Parathyroid adenoma (tissue), 2 donors: ENCODE data around the gene ZNF277.

Experiments used
- H2AFZ ChIP-seq: fragments of 300-600 bp; sonication (generic); one replicate; pipeline ENCODE4 v1.7.0; 2017; ENCODE audit warnings: antibody characterized with exemption, mild to moderate bottlenecking
- H3K27ac ChIP-seq: fragments of 300-600 bp; sonication (generic); one replicate; pipeline ENCODE4 v1.7.0; 2017
- H3K27me3 ChIP-seq: fragments of 300-600 bp; sonication (generic); one replicate; pipeline ENCODE4 v1.7.0; 2017; ENCODE audit warnings: low read length; ENCODE audit not compliant: control insufficient read depth, insufficient read depth
- H3K36me3 ChIP-seq: fragments of 300-600 bp; sonication (generic); one replicate; pipeline ENCODE4 v1.7.0; 2017; ENCODE audit warnings: low read length; ENCODE audit not compliant: control insufficient read depth, insufficient read depth
- H3K4me1 ChIP-seq: fragments of 300-600 bp; sonication (generic); one replicate; pipeline ENCODE4 v1.7.0; 2017; ENCODE audit warnings: control low read depth
- H3K4me2 ChIP-seq: fragments of 300-600 bp; sonication (generic); one replicate; pipeline ENCODE4 v1.7.0; 2017; ENCODE audit warnings: low read length
- H3K4me3 ChIP-seq: fragments of 300-600 bp; sonication (generic); one replicate; pipeline ENCODE4 v1.7.0; 2017; ENCODE audit warnings: low read depth, low read length
- H3K79me2 ChIP-seq: fragments of 300-600 bp; sonication (generic); one replicate; pipeline ENCODE4 v1.7.0; 2017; ENCODE audit warnings: control low read depth
- H3K9ac ChIP-seq: fragments of 300-600 bp; sonication (generic); one replicate; pipeline ENCODE4 v1.7.0; 2017; ENCODE audit warnings: mild to moderate bottlenecking
- H3K9me3 ChIP-seq: fragments of 300-600 bp; sonication (generic); one replicate; pipeline ENCODE4 v1.7.0; 2017; ENCODE audit warnings: low read length; ENCODE audit not compliant: control insufficient read depth
- TF ChIP-seq, protein P1 (sequence below): fragments of 300-600 bp; sonication (generic); IDR thresholded peaks from one replicate; pipeline ENCODE4 v1.7.0; 2017; ENCODE audit warnings: antibody characterized with exemption, mild to moderate bottlenecking
- donor health status: primary hyperparathyroidism.

ZNF277 gene

DNA sequence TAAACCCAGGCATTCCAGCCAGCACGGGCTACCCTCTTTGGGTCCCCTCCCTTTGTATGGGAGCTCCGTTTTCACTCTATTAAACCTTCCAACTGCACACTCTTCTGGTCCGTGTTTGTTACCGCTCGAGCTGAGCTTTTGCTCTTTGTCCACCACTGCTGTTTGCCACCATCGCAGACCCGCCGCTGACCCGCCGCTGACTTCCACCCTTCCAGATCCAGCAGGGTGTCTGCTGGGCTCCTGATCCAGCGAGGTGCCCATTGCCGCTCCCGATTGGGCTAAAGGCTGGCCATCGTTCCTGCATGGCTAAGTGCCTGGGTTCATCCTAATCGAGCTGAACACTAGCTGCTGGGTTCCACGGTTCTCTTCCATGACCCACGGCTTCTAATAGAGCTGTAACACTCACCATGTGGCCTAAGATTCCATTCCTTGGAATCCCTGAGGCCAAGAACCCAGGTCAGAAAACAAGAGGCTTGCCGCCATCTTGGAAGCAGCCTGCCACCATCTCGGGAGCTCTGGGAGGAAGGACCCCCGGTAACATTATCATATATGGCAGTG lies 14.5 kb downstream of the ZNF277 start:
- no peaks in the 10 kb centered on the region for H3K9me3 ChIP-seq
- no peak overlapping the region for H3K27ac ChIP-seq
- H3K4me2 ChIP-seq, result no peak overlapping the region
- TF ChIP-seq, protein P1, sequence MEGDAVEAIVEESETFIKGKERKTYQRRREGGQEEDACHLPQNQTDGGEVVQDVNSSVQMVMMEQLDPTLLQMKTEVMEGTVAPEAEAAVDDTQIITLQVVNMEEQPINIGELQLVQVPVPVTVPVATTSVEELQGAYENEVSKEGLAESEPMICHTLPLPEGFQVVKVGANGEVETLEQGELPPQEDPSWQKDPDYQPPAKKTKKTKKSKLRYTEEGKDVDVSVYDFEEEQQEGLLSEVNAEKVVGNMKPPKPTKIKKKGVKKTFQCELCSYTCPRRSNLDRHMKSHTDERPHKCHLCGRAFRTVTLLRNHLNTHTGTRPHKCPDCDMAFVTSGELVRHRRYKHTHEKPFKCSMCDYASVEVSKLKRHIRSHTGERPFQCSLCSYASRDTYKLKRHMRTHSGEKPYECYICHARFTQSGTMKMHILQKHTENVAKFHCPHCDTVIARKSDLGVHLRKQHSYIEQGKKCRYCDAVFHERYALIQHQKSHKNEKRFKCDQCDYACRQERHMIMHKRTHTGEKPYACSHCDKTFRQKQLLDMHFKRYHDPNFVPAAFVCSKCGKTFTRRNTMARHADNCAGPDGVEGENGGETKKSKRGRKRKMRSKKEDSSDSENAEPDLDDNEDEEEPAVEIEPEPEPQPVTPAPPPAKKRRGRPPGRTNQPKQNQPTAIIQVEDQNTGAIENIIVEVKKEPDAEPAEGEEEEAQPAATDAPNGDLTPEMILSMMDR, result no peak
- H3K9ac ChIP-seq, result no peak overlapping the region
- no peak overlapping the region for H3K4me3 ChIP-seq
- H3K4me1 ChIP-seq, result no peaks in the 10 kb centered on the region
- no peak overlapping the region for H2AFZ ChIP-seq
- peaks cover 19% of the 10 kb centered on the region for H3K79me2 ChIP-seq
- no peaks in the 10 kb centered on the region for H3K36me3 ChIP-seq
- no peaks in the 10 kb centered on the region for H3K27me3 ChIP-seq

- H3K27me3 ChIP-seq, result no peaks in the 10 kb centered on the region
- no peaks in the 10 kb centered on the region for H3K9me3 ChIP-seq
- peaks cover 15% of the 10 kb centered on the region for H3K79me2 ChIP-seq
- no peak overlapping the region for H2AFZ ChIP-seq
- no peaks in the 10 kb centered on the region for H3K4me1 ChIP-seq
- H3K9ac ChIP-seq, result no peak overlapping the region
- TF ChIP-seq, protein P1, result no peak
- H3K4me2 ChIP-seq, result no peak overlapping the region
- H3K27ac ChIP-seq, result no peak overlapping the region
- H3K36me3 ChIP-seq, result no peaks in the 10 kb centered on the region
- no peak overlapping the region for H3K4me3 ChIP-seq
These were observed 16.8 kb downstream of the ZNF277 start for GRCh38 chr7:112223310-112223709.

DNA sequence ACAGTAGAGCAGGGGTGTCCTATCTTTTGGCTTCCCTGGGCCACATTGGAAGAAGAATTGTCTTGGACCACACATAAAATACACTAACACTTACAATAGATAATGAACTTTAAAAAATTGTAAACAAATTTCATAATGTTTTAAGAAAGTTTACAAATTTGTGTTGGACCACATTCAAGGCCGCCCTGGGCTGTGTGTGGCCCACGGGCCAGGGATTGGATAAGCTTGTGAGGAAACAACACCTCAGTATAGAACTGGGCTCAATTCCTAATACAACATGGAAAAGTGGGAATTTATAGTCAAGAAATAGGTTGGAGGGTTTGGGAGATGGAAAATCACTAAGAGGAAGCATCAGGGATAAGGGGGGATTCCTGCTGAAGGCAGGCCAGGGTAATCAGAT lies 17.7 kb downstream of the ZNF277 start:
- no peaks in the 10 kb centered on the region for H3K4me1 ChIP-seq
- H3K27me3 ChIP-seq, result no peaks in the 10 kb centered on the region
- H3K27ac ChIP-seq, result no peak overlapping the region
- TF ChIP-seq, protein P1, result no peak
- no peaks in the 10 kb centered on the region for H3K36me3 ChIP-seq
- no peak overlapping the region for H3K9ac ChIP-seq
- H2AFZ ChIP-seq, result no peak overlapping the region
- H3K79me2 ChIP-seq, result peaks cover 15% of the 10 kb centered on the region
- H3K9me3 ChIP-seq, result no peaks in the 10 kb centered on the region
- no peak overlapping the region for H3K4me2 ChIP-seq
- H3K4me3 ChIP-seq, result no peak overlapping the region

DNA sequence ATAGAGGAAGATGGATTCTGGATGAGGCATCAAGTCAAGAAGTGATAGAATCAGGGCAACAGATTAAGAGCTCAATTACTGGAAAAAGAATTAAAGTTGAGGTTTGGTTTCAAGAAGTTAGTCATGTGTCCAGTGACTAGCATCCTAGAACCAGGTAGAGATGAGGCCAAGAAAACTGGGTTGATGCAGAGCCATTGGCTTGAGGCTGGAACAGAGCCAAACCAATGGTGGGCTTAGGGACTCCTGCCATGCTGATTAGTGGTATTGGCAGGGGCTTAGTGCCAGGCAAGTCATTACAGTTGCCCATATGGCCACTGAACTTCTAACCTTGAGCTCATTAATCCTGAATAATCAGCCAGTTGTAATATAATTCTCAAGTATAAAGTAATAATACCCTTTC lies 18.5 kb downstream of the ZNF277 start:
- Histone ChIP-seq H2AFZ (no peak overlapping the region), H3K9ac (no peak overlapping the region), H3K4me2 (no peak overlapping the region), H3K79me2 (peaks cover 15% of the 10 kb centered on the region), H3K36me3 (no peaks in the 10 kb centered on the region), H3K27ac (no peak overlapping the region), H3K4me3 (no peak overlapping the region), H3K9me3 (no peaks in the 10 kb centered on the region), H3K27me3 (no peaks in the 10 kb centered on the region), H3K4me1 (no peaks in the 10 kb centered on the region)
- TF ChIP-seq, protein P1, result no peak

DNA sequence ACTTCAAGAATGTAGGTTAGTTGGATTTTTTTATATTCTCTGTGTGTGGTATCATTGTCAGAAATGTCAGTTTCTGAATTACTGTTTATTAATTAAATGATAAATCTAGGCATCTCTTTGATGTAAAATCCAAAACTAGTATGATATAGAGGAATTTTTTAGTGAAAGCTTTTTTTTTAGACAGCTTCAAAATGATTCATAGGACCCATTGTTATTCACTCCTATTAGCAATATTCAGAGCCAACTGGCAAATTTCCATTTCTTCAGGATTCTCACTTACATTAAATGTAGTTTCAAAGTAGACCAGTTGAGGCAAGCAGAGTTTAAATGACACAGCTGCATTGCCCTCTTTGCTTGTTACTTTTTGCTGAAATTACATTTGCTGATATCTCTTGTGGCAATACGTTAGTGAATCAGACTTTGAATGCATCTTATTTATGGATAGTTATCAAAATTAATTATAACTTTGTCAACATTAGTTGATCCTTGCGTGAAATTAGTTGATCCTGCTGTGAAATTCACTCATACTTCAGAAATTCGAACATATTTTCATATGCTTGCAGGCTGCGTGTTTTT lies 20.3 kb downstream of the ZNF277 start:
- Histone ChIP-seq H3K9ac (no peak overlapping the region), H3K27ac (no peak overlapping the region), H3K4me2 (no peak overlapping the region), H3K4me1 (no peaks in the 10 kb centered on the region), H3K36me3 (no peaks in the 10 kb centered on the region), H3K9me3 (no peaks in the 10 kb centered on the region), H3K27me3 (no peaks in the 10 kb centered on the region), H3K4me3 (no peak overlapping the region), H2AFZ (no peak overlapping the region), H3K79me2 (peaks cover 14% of the 10 kb centered on the region)
- TF ChIP-seq, protein P1, result no peak
